Body of pancreas (tissue), 4 donors: ENCODE data around the gene DRAP1. TPM values are rescaled to one million over a fixed set of nuclear protein-coding genes. Genes with fewer than 3 reads are reported as not detected.

Experiments used
- ATAC-seq: fragments of 150-250 bp; one replicate; pipeline ENCODE4 v1.9.1; 2016
- DNase-seq, 4 donors: peaks; one replicate each; pipeline ENCODE4 v3.0.0-alpha.2; 2019
- H3K27ac ChIP-seq, 4 donors: fragments of 200-600 bp; sonication (generic); 1 replicate in 3 of 4; 2 replicates in 1 of 4; pipeline versions ENCODE4 v1.5.1 to v1.6.1; 2016 to 2019; ENCODE audit warnings: mild to moderate bottlenecking in 1 of 4, mixed read lengths in 1 of 4, moderate library complexity in 1 of 4
- H3K27me3 ChIP-seq, 2 donors: fragments of 200-600 bp; sonication (generic); one replicate each; pipeline ENCODE4 v1.6.0; 2016; ENCODE audit warnings: mild to moderate bottlenecking in 1 of 2
- H3K36me3 ChIP-seq, 2 donors: fragments of 200-600 bp; sonication (generic); replicated peaks in 1 of 2; 2 replicates each; pipeline ENCODE4 v1.5.1; 2016; ENCODE audit warnings: low read depth in 2 of 2; ENCODE audit not compliant: insufficient read depth in 1 of 2
- H3K4me1 ChIP-seq: fragments of 200-600 bp; sonication (generic); one replicate; pipeline ENCODE4 v1.6.0; 2016
- H3K4me3 ChIP-seq, 2 donors: fragments of 200-600 bp; sonication (generic); 1 replicate in 1 of 2; 2 replicates in 1 of 2; pipeline ENCODE4 v1.5.1; 2016 to 2019
- H3K9me3 ChIP-seq, 3 donors: fragments of 200-600 bp; sonication (generic); 1 replicate in 2 of 3; 2 replicates in 1 of 3; pipeline ENCODE4 v1.5.1; 2016
- CTCF ChIP-seq, 7 experiments: fragments of 450-650 bp in 4 of 7; fragments of 200-600 bp in 3 of 7; sonication (generic) in 3 of 7; IDR thresholded peaks; one replicate each; pipeline ENCODE4 v1.5.1; 2016 to 2019; ENCODE audit warnings: antibody characterized with exemption in 7 of 7
- POLR2A ChIP-seq, 3 donors: fragments of 450-650 bp; IDR thresholded peaks; one replicate each; pipeline ENCODE4 v1.6.1; 2016; ENCODE audit warnings: antibody characterized with exemption in 3 of 3, mild to moderate bottlenecking in 2 of 3
- WGBS, 2 donors: methylation state at CpG; one replicate each; pipeline ENCODE4 v1.1.5; 2017; 5-methylcytosine and 5-hydroxymethylcytosine counted together
- intact Hi-C: fragments of 100-400 bp; cut with DNase I; formaldehyde crosslinking; loops from one replicate; pipeline ENCODE4 v1.15.1; 2023
- total RNA-seq, 2 donors: library from RNA; depleted of rRNA; stranded (reverse); fragments of >200 nt; gene quantifications; one replicate each; pipeline ENCODE4 v1.1.0, GENCODE V29; 2016

The DRAP1 gene
- total RNA-seq, 2 donors from 2014 or later, result 29.6 to 91.6 TPM

- no peak overlapping the region for H3K4me3 ChIP-seq
- 77 to 80% methylated on average over 7 of the region's 7 CpGs for WGBS, 2 donors
- DNase-seq (no peak), ATAC-seq (no peak)
- no peaks in the 10 kb centered on the region for H3K27me3 ChIP-seq
- H3K9me3 ChIP-seq, result no peaks in the 10 kb centered on the region
- H3K27ac ChIP-seq, result no peak overlapping the region
- intact Hi-C loops, result no loop called here
- TF ChIP-seq CTCF (IDR thresholded peaks at IDR 0.05), result no peak
- no peak for TF ChIP-seq POLR2A (IDR thresholded peaks at IDR 0.05)
- H3K36me3 ChIP-seq, result no peaks in the 10 kb centered on the region
- no peaks in the 10 kb centered on the region for H3K4me1 ChIP-seq
Observed at GRCh38 chr11:65942531-65942930, 23.3 kb downstream of the DRAP1 start.

- WGBS, 2 donors, result 80 to 84% methylated on average over 8 of the region's 8 CpGs
Observed at GRCh38 chr11:65944191-65944590, 25.0 kb downstream of the DRAP1 start.

GRCh38 chr11:65944767-65945166 lies 25.5 kb downstream of the DRAP1 start:
- Histone ChIP-seq H3K4me3 (no peak overlapping the region), H3K27me3 (no peaks in the 10 kb centered on the region), H3K27ac (no peak overlapping the region), H3K4me1 (no peaks in the 10 kb centered on the region), H3K36me3 (no peaks in the 10 kb centered on the region), H3K9me3 (no peaks in the 10 kb centered on the region)
- no peak for DNase-seq
- no peak for ATAC-seq
- intact Hi-C loops, result no loop called here
- no peak for TF ChIP-seq CTCF (IDR thresholded peaks at IDR 0.05)
- no peak for TF ChIP-seq POLR2A (IDR thresholded peaks at IDR 0.05)
- WGBS, 2 donors, result 75 to 91% methylated on average over 4 to 8 of the region's 8 CpGs

More at GRCh38 chr11:65944191-65944590, 25.0 kb downstream of the DRAP1 start:
- no peak overlapping the region for H3K27ac ChIP-seq
- DNase-seq, result no peak
- no peak overlapping the region for H3K4me3 ChIP-seq
- TF ChIP-seq CTCF (IDR thresholded peaks at IDR 0.05) (no peak), POLR2A (IDR thresholded peaks at IDR 0.05) (no peak)
- H3K9me3 ChIP-seq, result no peaks in the 10 kb centered on the region
- no peaks in the 10 kb centered on the region for H3K4me1 ChIP-seq
- no peak for ATAC-seq
- intact Hi-C loops, result no loop called here
- no peaks in the 10 kb centered on the region for H3K36me3 ChIP-seq
- H3K27me3 ChIP-seq, result no peaks in the 10 kb centered on the region

GRCh38 chr11:65945430-65945911 lies 26.2 kb downstream of the DRAP1 start, which contains the start of gene TSGA10IP:
TSGA10IP (plus strand) TSS chr11:65945480; CDS start chr11:65945676, 196 bp downstream.
- no peaks in the 10 kb centered on the region for H3K27me3 ChIP-seq
- intact Hi-C loops, result no loop called here
- H3K27ac ChIP-seq, result no peak within 1 kb of the TSS
- TF ChIP-seq CTCF (IDR thresholded peaks at IDR 0.05), result no peak
- TF ChIP-seq POLR2A (IDR thresholded peaks at IDR 0.05), result no peak
- H3K4me3 ChIP-seq, result no peak within 1 kb of the TSS
- 64 to 70% methylated on average over 3 to 13 of the region's 13 CpGs for WGBS, 2 donors
- no peaks in the 10 kb centered on the region for H3K4me1 ChIP-seq
- no peaks in the 10 kb centered on the region for H3K36me3 ChIP-seq
- no peak for ATAC-seq
- H3K9me3 ChIP-seq, result no peaks in the 10 kb centered on the region
- no peak for DNase-seq

- H3K27ac ChIP-seq, result no peak overlapping the region
- no peaks in the 10 kb centered on the region for H3K4me1 ChIP-seq
- ATAC-seq (no peak), DNase-seq (no peak)
- H3K36me3 ChIP-seq, result no peaks in the 10 kb centered on the region
- TF ChIP-seq CTCF (IDR thresholded peaks at IDR 0.05), result no peak
- no peak for TF ChIP-seq POLR2A (IDR thresholded peaks at IDR 0.05)
- H3K4me3 ChIP-seq, result no peak overlapping the region
- intact Hi-C loops, result no loop called here
- H3K27me3 ChIP-seq, result no peaks in the 10 kb centered on the region
- WGBS, 2 donors, result 78 to 81% methylated on average over 10 to 11 of the region's 11 CpGs
- H3K9me3 ChIP-seq, result no peaks in the 10 kb centered on the region
Observed at GRCh38 chr11:65945941-65946558, 26.8 kb downstream of the DRAP1 start.
